Endothelial cell of umbilical vein (primary cell): ENCODE data around the gene MAEL. TPM values are rescaled to one million over a fixed set of nuclear protein-coding genes. Genes with fewer than 3 reads are reported as not detected.

Experiments used
- BruUV-seq: library from RNA; stranded (reverse); fragments of 400-500 nt; replicated peaks from 2 replicates; lab custom pipeline; 2021; lab: Mats Ljungman, UMichigan
- CTCF ChIA-PET: fragments of 300-600, 350-600 bp; sonication (Branson Sonifier 250); formaldehyde crosslinking; loops from one replicate; lab custom pipeline; 2021; ENCODE audit warnings: antibody characterized with exemption, inconsistent platforms; lab: Charles Lee
- POLR2A ChIA-PET: fragments of 300-600, 350-600 bp; sonication (Branson Sonifier 250); formaldehyde crosslinking; loops from one replicate; lab custom pipeline; 2021; ENCODE audit warnings: antibody characterized with exemption, inconsistent platforms; lab: Charles Lee
- DNase-seq: peaks from one replicate; pipeline ENCODE4 v3.0.0-alpha.2; 2011; ENCODE audit warnings: low read depth, low spot score
- FAIRE-seq: peaks from 2 replicates; lab custom pipeline; 2011; peaks lifted over from hg19 to GRCh38; lab: Jason Lieb, UNC
- H2AFZ ChIP-seq: 2 replicates; pipeline ENCODE4 v1.6.0; 2012; ENCODE audit warnings: low read depth, low read length, control low read depth, inconsistent platforms
- H3K27ac ChIP-seq: 2 replicates; pipeline ENCODE4 v1.5.1; 2011; ENCODE audit warnings: low read depth, mild to moderate bottlenecking, control low read depth, low read length, moderate library complexity; ENCODE audit not compliant: insufficient read depth
- H3K27me3 ChIP-seq, 2 experiments: 2 replicates each; pipeline versions ENCODE4 v1.6.0 to v1.6.1; 2011; ENCODE audit warnings: low read length in 2 of 2, mixed read lengths in 1 of 2; ENCODE audit not compliant: control insufficient read depth in 2 of 2, insufficient read depth in 2 of 2
- H3K36me3 ChIP-seq, 2 experiments: 2 replicates in 1 of 2; 3 replicates in 1 of 2; pipeline ENCODE4 v1.5.1; 2011; ENCODE audit warnings: low read length in 2 of 2, mild to moderate bottlenecking in 1 of 2, moderate library complexity in 1 of 2; ENCODE audit not compliant: control insufficient read depth in 2 of 2, insufficient read depth in 2 of 2; ENCODE audit errors: extremely low read depth in 1 of 2
- H3K4me1 ChIP-seq: 3 replicates; pipeline ENCODE4 v1.5.1; 2011; ENCODE audit warnings: mild to moderate bottlenecking, low read length; ENCODE audit not compliant: control insufficient read depth, insufficient read depth; ENCODE audit errors: extremely low read depth
- H3K4me2 ChIP-seq: 2 replicates; pipeline ENCODE4 v1.6.1; 2011; ENCODE audit warnings: low read length, control low read depth, mixed read lengths; ENCODE audit not compliant: insufficient read depth
- H3K4me3 ChIP-seq, 3 experiments: fragments of 200-600 bp in 1 of 3; sonication (generic), shearing (Covaris generic) in 1 of 3; replicated peaks in 1 of 3; 2 replicates each; pipeline ENCODE4 v1.5.1; 2011 to 2016; ENCODE audit warnings: control low read depth in 3 of 3, low read length in 3 of 3, mild to moderate bottlenecking in 2 of 3, inconsistent platforms in 1 of 3, low read depth in 1 of 3, moderate library complexity in 1 of 3; ENCODE audit not compliant: insufficient read depth in 1 of 3
- H3K79me2 ChIP-seq: 2 replicates; pipeline ENCODE4 v1.6.0; 2012; ENCODE audit warnings: low read length, inconsistent platforms; ENCODE audit not compliant: control insufficient read depth, insufficient read depth
- H3K9ac ChIP-seq: replicated peaks from 2 replicates; pipeline ENCODE3; 2011; ENCODE audit warnings: low read length, control low read depth; ENCODE audit not compliant: insufficient read depth; ENCODE audit errors: extremely low read depth
- H3K9me1 ChIP-seq: replicated peaks from 3 replicates; pipeline ENCODE4 v1.6.0; 2011; ENCODE audit warnings: mild to moderate bottlenecking, low read length; ENCODE audit not compliant: control insufficient read depth, insufficient read depth; ENCODE audit errors: extremely low read depth
- H3K9me3 ChIP-seq: replicated peaks from 2 replicates; pipeline ENCODE4 v1.5.1; 2012; ENCODE audit warnings: low read length, inconsistent platforms; ENCODE audit not compliant: control insufficient read depth, insufficient read depth
- H4K20me1 ChIP-seq: replicated peaks from 2 replicates; pipeline ENCODE3; 2011; ENCODE audit warnings: mild to moderate bottlenecking, low read length; ENCODE audit not compliant: control insufficient read depth, insufficient read depth; ENCODE audit errors: extremely low read depth
- CTCF ChIP-seq, 2 donors: IDR thresholded peaks; 1 replicate in 1 of 2; 2 replicates in 1 of 2; pipeline ENCODE4 v1.5.1; 2011; ENCODE audit warnings: low read length in 2 of 2, mild to moderate bottlenecking in 2 of 2, moderate library complexity in 2 of 2, control low read depth in 1 of 2, inconsistent platforms in 1 of 2, low read depth in 1 of 2; ENCODE audit not compliant: insufficient read depth in 1 of 2; ENCODE audit errors: extremely low read depth in 1 of 2
- EZH2 ChIP-seq: IDR thresholded peaks from 2 replicates; pipeline ENCODE4 v1.6.1; 2012; ENCODE audit warnings: borderline replicate concordance, low read depth, mild to moderate bottlenecking, moderate library complexity, low read length, inconsistent platforms; ENCODE audit not compliant: severe bottlenecking
- FOS ChIP-seq: IDR thresholded peaks from 2 replicates; pipeline ENCODE4 v1.6.1; 2011; ENCODE audit warnings: mild to moderate bottlenecking, low read length, moderate library complexity, borderline replicate concordance; ENCODE audit not compliant: insufficient read depth
- GATA2 ChIP-seq: IDR thresholded peaks from 2 replicates; pipeline ENCODE4 v1.7.0; 2011; ENCODE audit warnings: low read depth, mild to moderate bottlenecking, moderate library complexity, mixed read lengths, low read length; ENCODE audit not compliant: insufficient read length, insufficient read depth
- JUN ChIP-seq: IDR thresholded peaks from 2 replicates; pipeline ENCODE4 v1.6.1; 2011; ENCODE audit warnings: borderline replicate concordance, low read depth; ENCODE audit not compliant: insufficient read length, insufficient read depth
- MYC ChIP-seq: IDR thresholded peaks from one replicate; pipeline ENCODE4 v1.6.1; 2011; ENCODE audit warnings: mild to moderate bottlenecking, low read depth, low read length
- POLR2A ChIP-seq: IDR thresholded peaks from 2 replicates; pipeline ENCODE4 v1.6.1; 2012; ENCODE audit warnings: low read depth, mild to moderate bottlenecking, control low read depth, low read length
- POLR2AphosphoS5 ChIP-seq: IDR thresholded peaks from 2 replicates; pipeline ENCODE4 v1.6.1; 2012; ENCODE audit warnings: low read depth, mild to moderate bottlenecking, control low read depth, low read length, moderate library complexity; ENCODE audit not compliant: insufficient read depth
- dilution Hi-C: fragments of 300-500 bp; cut with MboI; formaldehyde crosslinking; loops from one replicate; pipeline ENCODE4 v1.15.0; 2019; ENCODE audit warnings: low sequenced_read_pairs; ENCODE audit not compliant: extremely low pct_ligation_motif_present
- intact Hi-C: fragments of 100-400 bp; cut with micrococcal nuclease; formaldehyde crosslinking; loops from one replicate; pipeline ENCODE4 v1.10.0; 2022
- polyA plus RNA-seq, 4 experiments: library from polyadenylated mRNA; depleted of rRNA in 3 of 4; stranded (reverse) in 3 of 4; unstranded in 1 of 4; fragments of >200 nt; gene quantifications; 2 replicates each; pipeline versions ENCODE4 v1.2.1 to v1.2.3, GENCODE V29; 2011 to 2012; ENCODE audit warnings: missing spikeins in 1 of 4
- total RNA-seq: library from RNA; stranded (reverse); gene quantifications from 2 replicates; pipeline ENCODE4 v1.2.3, GENCODE V29; 2021
- TF ChIP-seq, protein P1 (sequence below): IDR thresholded peaks from 2 replicates; pipeline ENCODE4 v1.6.1; 2011; ENCODE audit not compliant: insufficient read depth, insufficient read length

The MAEL gene
- total and polyA plus RNA-seq, 2 donors (not counting 3 experiments of a cell fraction or from before 2014, with no cell fraction given), result 0.04 TPM; not detected in 1

- no peaks in the 10 kb centered on the region for H4K20me1 ChIP-seq
- no peak overlapping the region for H3K27ac ChIP-seq
- FAIRE-seq, result no peak
- ChIA-PET CTCF (interaction anchor here (1.4 kb wide), 2 partner anchors 9 to 141 kb away, joined by 4 to 5 read pairs; no protein-coding TSS in a partner anchor), POLR2A (no interaction called here)
- H3K4me3 ChIP-seq, result no peak overlapping the region
- no peaks in the 10 kb centered on the region for H3K9me1 ChIP-seq
- dilution Hi-C loops, result no loop called here
- intact Hi-C loops, result no loop called here
- no TSS peak for BruUV-seq
- no peaks in the 10 kb centered on the region for H3K27me3 ChIP-seq
- no peaks in the 10 kb centered on the region for H3K9me3 ChIP-seq
- H3K4me1 ChIP-seq, result no peaks in the 10 kb centered on the region
- H3K36me3 ChIP-seq, result no peaks in the 10 kb centered on the region
- H3K9ac ChIP-seq, result no peak overlapping the region
- H3K79me2 ChIP-seq, result no peaks in the 10 kb centered on the region
- H2AFZ ChIP-seq, result no peak overlapping the region
- DNase-seq, result no peak
- TF ChIP-seq POLR2A (no peak), POLR2AphosphoS5 (no peak), GATA2 (no peak), EZH2 (no peak), JUN (no peak), FOS (no peak), CTCF (IDR thresholded peaks at IDR 0.05; ENCODE audit: extremely low read depth in 1 of 2, insufficient read depth in 1 of 2, low read depth in 1 of 2, low read length in 2 of 2) (no peak), MYC (no peak)
- TF ChIP-seq, protein P1, sequence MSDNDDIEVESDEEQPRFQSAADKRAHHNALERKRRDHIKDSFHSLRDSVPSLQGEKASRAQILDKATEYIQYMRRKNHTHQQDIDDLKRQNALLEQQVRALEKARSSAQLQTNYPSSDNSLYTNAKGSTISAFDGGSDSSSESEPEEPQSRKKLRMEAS, result no peak
- no peak overlapping the region for H3K4me2 ChIP-seq
These were observed 62.8 kb downstream of the MAEL start for GRCh38 chr1:167051907-167052306.
